Stromal cell of bone marrow (primary cell): Measurements from ENCODE around the gene CARD19.

Experiments used
- DNase-seq: peaks from one replicate; pipeline ENCODE4 v3.0.0-alpha.2; 2012; ENCODE audit warnings: low read depth

The CARD19 gene

GRCh38 chr9:93161786-93162562, 66.0 kb downstream of the CARD19 start:
- no peak for DNase-seq
